HG02981 (cell line): ENCODE results near the gene NRGN.
A peak's percentile ranks its signal among the peaks of the same experiment; 100 is the strongest.

Experiments
- ATAC-seq: cut with Tn5 transposase; IDR thresholded peaks from one replicate; pipeline ENCODE4 v1.9.1; 2021; ENCODE audit warnings: mild to moderate bottlenecking, moderate library complexity; ENCODE audit not compliant: unreplicated experiment

Gene NRGN

DNA sequence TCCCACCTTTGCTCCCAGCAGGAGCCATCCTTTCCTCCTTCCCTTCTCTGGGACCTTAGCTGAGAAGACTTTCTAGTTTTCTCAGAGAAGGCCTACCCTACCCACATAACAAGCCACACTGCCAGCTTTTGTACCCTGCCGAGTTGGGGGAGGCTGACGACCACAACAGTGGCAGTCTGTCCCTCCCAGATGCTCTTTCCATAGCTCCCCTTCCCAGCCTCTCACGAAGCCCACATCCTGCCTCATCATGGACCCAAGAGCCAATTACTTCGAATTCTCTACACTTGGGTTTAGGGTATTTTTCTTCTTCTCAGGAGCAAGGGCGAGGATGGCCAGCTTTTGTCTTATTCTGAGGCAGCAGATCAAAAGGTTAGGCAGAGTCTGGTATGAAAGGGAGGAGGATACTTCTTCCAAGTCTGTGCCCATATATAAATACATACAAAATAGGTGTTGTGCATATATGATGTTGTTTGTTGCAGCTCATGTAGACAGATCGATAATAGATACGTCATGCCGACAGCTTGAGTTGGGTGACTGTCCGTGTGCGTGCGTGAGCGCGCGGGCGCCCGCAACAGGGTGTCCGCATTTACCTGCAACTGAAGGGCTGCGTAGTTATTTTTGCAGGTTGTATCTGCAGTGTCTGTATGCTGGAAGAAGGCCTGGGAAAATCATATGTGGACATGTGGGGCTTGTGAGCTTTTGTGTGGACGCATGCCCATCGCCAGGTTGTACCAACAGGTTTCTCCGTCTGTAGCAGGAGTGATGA lies 846 bp upstream of the NRGN start:
- ATAC-seq: no peak

DNA sequence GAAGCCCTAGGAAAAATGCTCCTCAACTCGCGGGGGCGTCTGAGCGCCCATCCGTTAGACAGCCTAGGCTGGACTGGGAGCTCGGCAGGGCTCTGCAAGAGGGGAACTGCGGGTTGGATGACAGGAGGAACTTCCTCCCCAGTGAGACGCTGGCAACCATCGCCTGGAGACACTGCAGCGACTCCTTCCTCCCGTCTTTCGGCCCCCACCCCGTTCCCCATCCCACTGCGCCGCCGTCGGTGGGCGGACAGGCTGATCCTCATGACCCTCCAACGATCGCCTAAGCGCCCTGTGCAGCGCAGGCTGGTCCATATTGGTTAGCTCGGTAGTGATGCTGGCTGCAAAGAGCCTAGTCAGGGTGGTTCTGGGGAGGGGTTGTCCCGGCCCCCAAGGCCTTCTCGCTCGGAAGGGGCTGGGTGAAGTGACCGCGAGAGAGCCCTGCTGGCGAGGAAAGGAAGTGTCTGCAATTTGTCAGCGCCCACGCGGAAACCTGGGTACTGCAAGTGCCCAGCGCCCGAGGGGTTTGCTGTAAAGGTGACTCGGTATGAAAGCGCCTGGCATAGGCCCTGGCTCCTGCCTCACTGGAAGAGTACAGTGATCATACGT lies 638 bp downstream of the NRGN start:
- peak; percentile 47 for ATAC-seq

DNA sequence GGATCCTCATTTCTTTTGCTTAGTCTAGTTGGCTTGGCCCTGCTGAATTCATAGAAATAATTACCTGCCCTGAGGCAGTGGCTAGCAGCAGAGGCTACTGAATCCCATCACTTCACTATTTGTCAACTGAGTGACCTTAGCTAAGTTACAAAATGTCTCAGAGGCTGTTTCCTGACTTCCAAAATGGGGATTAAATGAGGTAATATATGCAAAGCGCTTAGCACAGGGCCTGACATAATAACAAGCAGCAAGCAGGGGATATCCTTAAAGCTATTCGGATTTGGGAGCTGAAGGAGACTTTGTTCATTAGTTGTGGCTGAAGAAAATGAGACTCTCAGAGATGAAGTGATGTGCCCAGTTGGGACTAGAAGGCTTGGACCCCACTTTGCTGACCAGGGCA lies 2.8 kb downstream of the NRGN start:
- no peak for ATAC-seq

DNA sequence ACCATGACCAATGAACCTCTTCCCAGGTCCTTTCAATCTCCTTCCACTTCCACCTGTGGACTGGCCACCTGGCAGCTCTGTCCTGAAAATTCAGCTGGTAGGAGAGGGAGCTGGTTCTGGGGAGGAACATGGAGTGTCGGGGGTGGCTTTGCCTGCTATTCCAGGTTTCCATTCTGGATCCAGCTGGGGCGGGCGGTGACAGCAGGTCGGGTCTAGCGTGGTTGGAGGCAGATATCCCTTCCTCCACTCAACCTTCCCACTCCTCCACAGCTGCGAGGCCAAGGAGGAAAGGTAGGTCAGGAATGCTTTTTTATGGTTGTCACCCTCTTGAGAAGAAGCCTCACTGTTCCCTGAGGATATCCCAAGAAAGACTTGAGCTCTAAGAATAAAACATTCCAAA lies 3.3 kb downstream of the NRGN start:
- ATAC-seq: no peak

DNA sequence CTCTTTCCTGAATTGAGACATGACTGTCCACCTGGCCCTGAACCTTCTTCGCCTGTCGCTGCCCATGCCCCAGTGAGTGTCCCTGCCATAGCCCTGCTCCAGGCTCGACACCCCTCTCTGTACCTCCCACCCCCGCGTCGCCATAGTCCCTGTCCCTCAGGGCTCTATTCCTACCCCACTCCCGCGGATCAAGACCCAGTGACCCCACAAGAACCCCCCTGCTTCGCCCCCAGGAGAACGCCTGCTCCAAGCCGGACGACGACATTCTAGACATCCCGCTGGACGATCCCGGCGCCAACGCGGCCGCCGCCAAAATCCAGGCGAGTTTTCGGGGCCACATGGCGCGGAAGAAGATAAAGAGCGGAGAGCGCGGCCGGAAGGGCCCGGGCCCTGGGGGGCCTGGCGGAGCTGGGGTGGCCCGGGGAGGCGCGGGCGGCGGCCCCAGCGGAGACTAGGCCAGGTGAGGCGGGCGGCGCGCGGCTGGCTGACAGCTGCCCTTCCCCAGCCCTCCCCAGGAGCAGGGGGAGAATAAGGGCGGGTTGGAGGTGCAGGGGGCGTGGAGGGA lies 5.6 kb downstream of the NRGN start:
- ATAC-seq: no peak

DNA sequence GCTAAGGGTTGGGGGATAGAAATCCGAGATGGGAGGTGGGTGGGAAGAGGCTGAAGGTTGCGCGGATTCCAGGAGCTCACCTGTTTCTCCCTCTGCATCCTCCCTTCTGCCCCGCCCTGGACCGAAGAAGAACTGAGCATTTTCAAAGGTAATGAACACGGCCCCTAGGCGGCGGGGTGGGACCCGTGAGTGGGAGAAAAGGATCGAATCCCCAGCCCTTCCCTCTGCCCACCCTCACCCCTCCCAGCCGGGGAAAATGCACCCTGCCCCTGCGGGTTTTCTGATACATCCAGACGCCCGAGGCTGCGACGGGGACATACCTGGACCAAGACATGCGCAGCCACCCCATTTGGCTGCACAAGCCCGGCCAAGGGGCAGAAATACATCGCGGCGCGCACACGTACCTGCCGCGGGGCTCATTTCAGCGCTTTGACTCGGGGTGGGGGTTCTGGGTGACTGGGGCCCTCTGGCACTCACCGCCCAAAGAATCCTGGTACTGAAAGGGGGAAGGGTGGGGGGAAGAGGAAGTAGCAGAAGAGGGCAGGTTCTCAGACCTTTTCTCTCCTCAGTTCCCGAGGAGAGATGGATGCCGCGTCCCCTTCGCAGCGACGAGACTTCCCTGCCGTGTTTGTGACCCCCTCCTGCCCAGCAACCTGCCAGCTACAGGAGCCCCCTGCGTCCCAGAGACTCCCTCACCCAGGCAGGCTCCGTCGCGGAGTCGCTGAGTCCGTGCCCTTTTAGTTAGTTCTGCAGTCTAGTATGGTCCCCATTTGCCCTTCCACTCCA lies 6.3 kb downstream of the NRGN start:
- ATAC-seq: peak; percentile 22

DNA sequence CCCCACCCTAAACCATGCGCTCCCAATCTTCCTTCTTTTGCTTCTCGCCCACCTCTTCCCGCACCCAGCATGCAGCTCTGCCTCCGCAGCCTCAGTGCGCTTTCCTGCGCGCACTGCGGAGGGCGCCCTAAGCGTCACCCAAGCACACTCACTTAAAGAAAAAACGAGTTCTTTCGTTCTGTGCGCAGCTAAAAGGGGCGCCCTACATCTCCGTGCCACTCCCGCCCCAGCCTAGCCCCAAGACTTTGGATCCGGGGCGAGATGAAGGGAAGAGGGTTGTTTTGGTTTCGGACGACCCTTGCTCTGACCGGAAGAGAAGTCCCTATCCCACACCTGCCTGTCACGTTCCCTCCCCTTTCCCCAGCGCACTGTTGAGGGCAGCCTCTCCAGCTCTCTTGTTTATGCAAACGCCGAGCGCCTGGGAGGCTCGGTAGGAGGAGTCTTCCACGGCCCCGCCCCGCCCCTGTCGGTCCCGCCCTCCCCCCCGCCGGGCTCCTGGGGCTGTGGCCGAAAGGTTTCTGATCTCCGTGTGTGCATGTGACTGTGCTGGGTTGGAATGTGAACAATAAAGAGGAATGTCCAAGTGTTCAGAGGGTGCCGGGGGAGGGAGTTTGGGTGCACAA lies 7.0 kb downstream of the NRGN start:
- peak; percentile 89 for ATAC-seq

DNA sequence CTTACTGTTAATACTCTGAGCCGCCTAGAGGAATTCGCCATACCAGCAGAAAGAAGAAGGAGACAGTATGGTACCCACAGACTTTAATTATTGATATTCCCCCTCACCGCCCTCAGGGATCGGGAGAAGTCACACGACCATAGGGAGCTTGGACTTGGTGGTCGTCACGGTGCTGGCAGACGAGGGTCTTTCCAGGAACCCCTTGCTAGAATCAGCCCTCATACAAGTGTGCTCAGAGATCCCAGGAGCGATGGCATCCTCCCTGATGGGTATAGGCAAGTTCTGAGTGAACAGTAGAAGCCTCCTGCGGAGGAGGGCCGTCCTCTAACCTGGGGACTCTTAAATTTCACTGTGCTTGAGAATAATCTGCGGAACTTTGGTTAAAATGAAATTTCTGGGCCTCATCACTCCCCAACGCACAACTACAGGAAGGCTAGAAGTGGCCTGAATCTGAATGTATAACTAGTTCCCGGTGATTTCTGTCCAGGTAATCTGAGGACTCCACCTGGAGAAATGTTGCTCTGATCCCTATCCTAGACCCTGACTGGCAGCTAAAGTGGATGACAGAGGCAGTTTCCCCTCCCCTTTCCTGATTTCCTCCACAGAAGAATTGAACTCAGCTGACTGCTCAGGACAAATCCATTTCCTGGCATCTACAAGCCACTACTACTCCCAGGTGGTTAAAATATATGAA lies 7.8 kb downstream of the NRGN start:
- ATAC-seq: no peak

DNA sequence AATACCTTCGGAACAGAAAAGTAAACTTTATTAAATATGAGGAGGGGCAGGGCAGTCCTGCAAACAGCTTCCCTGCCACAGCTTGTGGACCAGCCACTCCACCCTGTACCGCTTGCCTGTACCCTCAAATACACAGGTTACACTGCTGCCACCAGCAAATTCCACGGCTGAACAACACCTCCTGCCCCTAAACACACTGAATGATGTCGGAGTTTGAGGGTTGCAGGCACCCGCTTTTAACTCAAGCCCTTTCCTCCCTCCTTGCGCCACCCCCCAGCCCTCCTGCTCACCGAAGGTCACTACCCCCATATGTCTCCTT lies 8.3 kb downstream of the NRGN start:
- no peak for ATAC-seq

DNA sequence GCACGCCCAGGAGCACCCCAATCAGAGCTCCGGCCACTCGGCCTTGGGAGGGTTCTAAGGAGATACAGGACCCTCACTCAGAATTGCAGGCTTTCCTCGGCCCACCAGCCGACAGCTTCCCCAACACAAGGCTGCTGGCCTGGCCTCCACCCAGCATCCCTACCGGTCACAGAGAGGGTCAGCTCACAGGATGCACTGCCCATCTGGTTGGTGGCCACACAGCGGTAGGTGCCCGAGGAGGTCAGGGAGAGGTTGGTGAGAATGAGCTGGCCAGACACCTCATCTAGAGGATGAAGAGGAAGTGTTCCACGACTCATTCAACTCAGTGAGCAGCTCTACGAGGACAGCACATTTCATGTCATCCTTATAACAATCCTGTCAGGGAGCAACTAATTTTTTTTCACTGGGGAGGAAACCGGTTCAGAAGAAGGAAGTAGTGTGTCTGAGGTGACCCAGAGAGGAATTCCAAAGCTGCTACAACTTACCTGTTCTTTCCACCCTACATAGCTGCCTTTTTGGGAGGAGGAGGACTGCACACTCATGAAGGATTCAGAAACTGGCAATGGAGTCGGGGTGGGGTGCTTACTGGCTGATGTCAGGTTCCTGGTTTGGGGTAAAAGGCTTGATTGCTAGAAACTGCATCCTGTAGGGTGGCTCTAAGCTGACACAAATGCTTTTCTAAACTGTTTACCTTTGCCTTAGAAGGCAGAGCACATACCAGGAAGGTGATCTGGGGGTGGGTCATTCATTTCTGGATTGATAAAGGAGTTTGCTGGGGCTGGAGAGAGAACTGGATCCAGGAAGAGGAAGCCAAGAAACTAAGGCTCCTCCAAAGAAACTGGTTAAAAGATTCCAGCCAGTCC lies 9.0 kb downstream of the NRGN start:
- ATAC-seq: no peak

DNA sequence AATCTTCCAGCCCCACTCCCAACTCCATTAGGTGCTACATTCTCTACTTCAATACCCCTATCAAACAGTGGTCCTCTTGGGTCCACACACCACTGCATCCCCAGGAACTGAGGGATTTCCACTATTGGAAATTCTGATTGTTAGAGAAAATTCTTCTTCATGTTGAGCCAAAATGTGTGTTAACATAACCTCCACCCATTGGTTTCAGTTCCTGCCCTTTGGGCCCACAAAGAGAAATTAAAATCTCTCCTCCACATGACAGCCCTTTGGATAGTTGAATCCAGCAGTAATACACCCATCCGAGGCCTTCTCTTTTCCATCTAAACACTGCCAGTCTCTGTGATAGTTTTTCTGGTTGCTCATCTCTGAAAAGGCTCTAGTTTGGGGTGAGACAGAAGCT lies 10.2 kb downstream of the NRGN start:
- ATAC-seq: no peak

DNA sequence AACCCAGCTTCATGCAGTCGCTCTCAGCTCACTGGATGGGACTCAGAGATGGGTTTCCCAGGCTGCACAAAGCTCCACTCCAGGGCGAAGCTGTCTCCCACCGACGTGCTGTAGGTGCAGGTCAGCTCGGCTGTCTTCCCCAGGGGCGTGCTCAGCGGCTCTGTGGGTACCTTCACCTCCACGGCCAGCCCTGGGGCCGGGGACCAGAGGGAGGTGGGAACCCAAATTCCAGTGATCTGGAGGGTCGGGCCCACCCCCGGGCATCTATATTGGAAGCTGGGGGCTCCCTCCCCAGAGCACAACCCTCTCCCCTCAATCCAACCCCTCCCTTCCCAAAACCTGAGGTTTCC lies 11.6 kb downstream of the NRGN start:
- ATAC-seq: no peak

DNA sequence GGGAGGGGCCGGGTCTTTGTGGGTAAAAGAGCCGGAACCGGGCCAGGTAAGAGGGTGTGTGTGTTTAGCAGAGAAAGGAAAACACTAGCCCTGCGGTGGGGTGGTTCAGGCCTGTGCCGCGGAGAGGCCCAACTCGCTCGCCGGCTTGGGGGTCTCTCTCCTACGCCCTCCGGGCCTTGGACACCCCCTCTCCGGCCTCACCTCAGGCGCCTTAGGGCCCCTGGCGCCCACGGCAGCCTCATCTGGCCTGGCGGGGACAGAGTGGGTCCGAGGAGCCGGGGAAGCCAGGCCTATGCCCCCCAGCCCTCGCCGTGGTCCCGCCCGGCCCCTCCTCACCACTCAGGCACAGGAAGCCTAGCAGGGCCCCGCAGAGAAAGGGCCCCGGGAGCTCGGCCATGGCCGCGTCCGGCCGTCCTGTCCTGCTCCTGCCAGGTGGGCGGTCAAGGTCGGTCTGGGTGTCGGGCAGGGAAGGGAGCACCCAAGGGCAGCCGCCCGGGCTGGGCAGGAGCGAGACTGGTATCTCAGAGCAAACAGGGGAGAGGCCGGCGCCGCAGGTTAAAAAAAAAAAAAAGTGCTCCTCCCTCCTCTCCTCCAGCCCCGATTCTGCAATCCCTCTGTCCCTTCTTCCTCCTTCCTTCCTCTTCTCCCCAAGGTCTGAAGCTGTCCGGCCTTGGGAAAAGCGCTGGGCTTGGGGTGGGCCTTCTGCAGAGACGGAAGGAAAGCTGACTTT lies 12.2 kb downstream of the NRGN start, which contains the start of gene VSIG2:
Gene VSIG2, minus strand, starts transcription at position 515 of the 730 bp plus-strand sequence. Its CDS starts 118 bp downstream, at position 397.
- ATAC-seq: no peak

DNA sequence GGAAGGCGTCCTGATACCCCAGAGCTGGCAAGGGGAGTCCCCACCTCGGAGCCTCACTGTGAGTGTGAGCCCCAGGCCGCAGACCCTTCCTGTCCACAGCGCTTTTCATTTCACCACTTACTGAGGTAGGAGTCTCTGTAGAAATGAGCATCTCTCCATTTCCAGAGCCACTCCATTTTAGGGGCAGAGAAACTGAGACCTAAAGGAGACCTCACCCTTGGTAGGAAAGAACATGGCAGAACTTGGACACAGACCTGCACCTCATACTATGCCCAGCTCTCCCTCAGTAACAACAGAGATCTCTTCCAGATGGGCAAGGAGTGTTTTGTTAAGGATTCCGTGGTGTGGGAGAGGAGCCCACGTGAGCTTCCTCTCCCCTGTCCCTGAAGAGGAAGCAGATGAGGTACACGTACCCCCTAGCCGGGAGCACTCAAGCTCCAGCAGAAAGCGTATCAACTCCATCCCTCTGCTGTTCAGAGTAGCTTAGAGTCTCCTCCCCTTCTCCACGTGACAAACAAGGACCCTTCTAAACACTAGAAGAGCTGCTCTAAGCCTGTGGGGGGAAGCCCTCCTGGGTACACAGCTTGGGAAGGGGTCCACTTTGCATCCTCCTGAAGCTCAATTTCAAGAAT lies 12.8 kb downstream of the NRGN start:
- ATAC-seq: no peak

DNA sequence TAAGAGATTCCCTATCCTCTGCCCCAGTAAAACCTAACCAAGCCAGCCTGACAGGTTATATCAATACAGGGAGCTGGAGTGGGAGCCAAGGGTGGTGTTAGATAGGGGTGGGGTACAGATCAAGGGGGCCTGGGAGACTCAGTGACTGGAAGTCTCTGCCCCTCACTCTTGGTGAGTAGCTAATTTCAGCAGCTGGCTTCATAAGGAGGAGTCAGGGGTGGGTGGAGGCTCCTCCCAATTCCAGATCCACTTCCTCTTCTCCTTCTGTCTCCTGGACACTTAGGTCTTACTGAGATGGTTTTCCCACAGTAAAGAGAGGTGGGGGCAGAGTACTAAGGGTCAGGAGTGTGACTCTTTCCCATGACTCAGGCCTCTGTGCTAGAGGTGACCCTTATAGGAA lies 13.5 kb downstream of the NRGN start:
- no peak for ATAC-seq

DNA sequence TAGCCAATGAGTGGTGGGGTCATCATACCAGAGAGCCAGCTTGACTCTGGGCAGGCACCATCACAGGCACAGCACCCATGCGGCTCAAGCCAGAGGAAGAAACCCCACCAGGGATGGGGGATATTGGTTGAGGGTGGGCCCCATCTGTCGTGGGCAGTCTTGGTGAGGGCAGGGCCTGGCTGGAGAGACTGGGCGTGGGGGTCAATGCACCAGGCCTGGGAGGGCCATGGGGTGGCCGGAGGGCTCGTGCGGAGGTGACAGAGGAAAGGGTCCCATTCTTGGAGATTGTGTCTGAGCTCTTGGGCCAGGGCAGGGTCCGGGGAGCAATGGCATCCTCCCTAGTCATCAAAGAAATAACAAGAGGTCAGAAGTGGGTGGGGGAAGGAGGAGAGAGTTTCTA lies 13.9 kb downstream of the NRGN start:
- ATAC-seq: no peak

DNA sequence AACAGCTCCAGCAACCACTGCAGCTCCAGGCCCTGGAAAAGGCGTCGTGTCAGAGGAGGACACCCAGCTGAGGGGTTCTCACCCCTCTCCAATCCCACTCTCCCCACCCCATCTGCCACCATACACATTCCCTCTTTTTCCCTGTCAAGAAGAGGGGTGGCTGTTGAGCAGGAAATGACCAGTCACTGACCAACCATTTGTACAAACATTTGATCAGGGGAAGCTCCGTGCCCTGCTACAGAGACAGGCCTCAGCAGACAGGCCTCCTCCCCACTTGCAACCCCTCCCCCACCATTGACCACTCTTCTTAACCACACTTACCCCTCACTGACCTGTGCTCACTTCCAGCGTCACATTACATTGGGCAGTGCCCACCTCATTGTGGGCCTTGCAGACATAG lies 14.6 kb downstream of the NRGN start:
- ATAC-seq: no peak

DNA sequence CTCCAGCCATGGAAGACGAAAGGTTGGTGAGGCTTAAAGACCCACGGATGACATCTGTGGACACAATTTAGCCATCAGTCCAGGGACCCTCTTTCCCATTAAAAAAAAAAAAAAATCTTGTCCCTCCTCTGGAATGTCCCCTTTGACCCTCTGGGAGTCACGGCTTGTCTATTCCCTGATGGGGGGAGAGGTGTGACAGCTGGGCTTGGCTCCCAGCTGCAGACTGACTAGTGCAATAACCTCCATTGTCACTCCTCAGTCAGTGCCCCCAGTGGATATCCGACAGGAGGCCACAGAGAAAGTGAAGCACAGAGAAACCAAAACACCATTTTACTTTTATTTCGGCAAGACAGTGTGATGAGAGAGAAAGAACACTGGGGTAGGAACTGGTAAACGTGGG lies 15.0 kb downstream of the NRGN start:
- ATAC-seq: no peak
